NCI-H1092 (cell line): ENCODE results near the gene UQCRFS1.
"Not testable (repeated sequence)": the region's sequence is repeated elsewhere in the genome, so short reads cannot be mapped to it uniquely, and the experiment has no call there.

Experiments used
- DNase-seq: peaks from one replicate; lab custom pipeline; 2025; lab: John Stamatoyannopoulos, UW

Gene UQCRFS1

GRCh38 chr19:29214411-29214810 lies 1.5 kb upstream of the UQCRFS1 start:
- no peak for DNase-seq

- no peak for DNase-seq
Measured at GRCh38 chr19:29212356-29212647, 649 bp downstream of the UQCRFS1 start.

GRCh38 chr19:29211562-29212355 lies 1.2 kb downstream of the UQCRFS1 start:
- no peak for DNase-seq

GRCh38 chr19:29211041-29211440 lies 1.9 kb downstream of the UQCRFS1 start:
- DNase-seq = not testable (repeated sequence)

GRCh38 chr19:29210502-29210901 lies 2.4 kb downstream of the UQCRFS1 start:
- not testable (repeated sequence) for DNase-seq

- not testable (repeated sequence) for DNase-seq
Measured at GRCh38 chr19:29207403-29208187, 5.4 kb downstream of the UQCRFS1 start.

- DNase-seq = no peak
Measured at GRCh38 chr19:29206453-29206852, 6.5 kb downstream of the UQCRFS1 start.

GRCh38 chr19:29202281-29202680 lies 10.7 kb downstream of the UQCRFS1 start:
- no peak for DNase-seq

- DNase-seq = no peak
Measured at GRCh38 chr19:29201855-29202254, 11.1 kb downstream of the UQCRFS1 start.

- no peak for DNase-seq
Measured at GRCh38 chr19:29194658-29195057, 18.3 kb downstream of the UQCRFS1 start.

- no peak for DNase-seq
Measured at GRCh38 chr19:29193155-29193554, 19.8 kb downstream of the UQCRFS1 start.

- no peak for DNase-seq
Measured at GRCh38 chr19:29191005-29191404, 21.9 kb downstream of the UQCRFS1 start.

- no peak for DNase-seq
Measured at GRCh38 chr19:29189033-29189360, 24.0 kb downstream of the UQCRFS1 start.

- no peak for DNase-seq
Measured at GRCh38 chr19:29188289-29189032, 24.5 kb downstream of the UQCRFS1 start.

GRCh38 chr19:29187676-29188075 lies 25.3 kb downstream of the UQCRFS1 start:
- no peak for DNase-seq

- no peak for DNase-seq
Measured at GRCh38 chr19:29185427-29185826, 27.5 kb downstream of the UQCRFS1 start.

GRCh38 chr19:29176981-29177754 lies 35.8 kb downstream of the UQCRFS1 start:
- no peak for DNase-seq

GRCh38 chr19:29173896-29174295 lies 39.1 kb downstream of the UQCRFS1 start:
- DNase-seq = no peak

GRCh38 chr19:29172302-29172701 lies 40.6 kb downstream of the UQCRFS1 start:
- no peak for DNase-seq

- DNase-seq = no peak
Measured at GRCh38 chr19:29171525-29171924, 41.4 kb downstream of the UQCRFS1 start.

GRCh38 chr19:29170554-29170953 lies 42.4 kb downstream of the UQCRFS1 start:
- no peak for DNase-seq

- no peak for DNase-seq
Measured at GRCh38 chr19:29162694-29163093, 50.3 kb downstream of the UQCRFS1 start.
